H1 (cell line): Measurements from ENCODE around the gene BTN1A1. TPM values are rescaled to one million over a fixed set of nuclear protein-coding genes. Genes with fewer than 3 reads are reported as not detected.

ENCODE experiments used
- BRCA1 ChIP-seq: IDR thresholded peaks from 2 replicates; pipeline ENCODE4 v1.6.1; 2012; ENCODE audit warnings: low read depth, low read length, improper control_type of control experiment
- polyA plus RNA-seq, 7 experiments: library from polyadenylated mRNA; depleted of rRNA in 3 of 7; stranded (reverse) in 5 of 7; unstranded in 2 of 7; fragments of >200 nt in 5 of 7; fragments of 200-250 nt in 2 of 7; gene quantifications; 1 replicate in 5 of 7; 2 replicates in 1 of 7; 4 replicates in 1 of 7; pipeline versions ENCODE4 v1.2.1 to v1.2.3, GENCODE V29; 2011 to 2013; ENCODE audit warnings: missing spikeins in 2 of 7, mixed read lengths in 2 of 7
- total RNA-seq: library from RNA; stranded (reverse); fragmentation: NEBNext Ultra II Directional; extraction: Animal tissue kit (Norgen Biotek cat#: 25700); gene quantifications from 2 replicates; pipeline ENCODE4 v1.2.1, GENCODE V29; 2021

Gene BTN1A1
- total and polyA plus RNA-seq, 2 of the 8 experiments (the other 6 are each of a cell fraction or from before 2014, with no cell fraction given) = 0.28 to 0.35 TPM

GRCh38 chr6:26473429-26473757 is 26.7 kb upstream of the BTN1A1 start (continued):
- TF ChIP-seq BRCA1 = no peak
- TF ChIP-seq, all 59 proteins: peak for 0
